ENCODE results near the gene DNAJC1.
A peak's percentile ranks its signal among the peaks of the same experiment; 100 is the strongest.
"Not testable (repeated sequence)": the region's sequence is repeated elsewhere in the genome, so short reads cannot be mapped to it uniquely, and the experiment has no call there.

DNAJC1 gene

GRCh38 chr10:22003177-22003963 lies at the start of gene DNAJC1:
Gene DNAJC1, minus strand, starts transcription at chr10:22003730. Its CDS starts 296 bp downstream, at chr10:22003434.
- peak; percentile 96 for DNase-seq (ENCODE audit: low spot score)

- no peak for DNase-seq (ENCODE audit: low spot score)
Measured at GRCh38 chr10:22053048-22053447, 49.5 kb upstream of the DNAJC1 start.

- DNase-seq (ENCODE audit: low spot score): no peak
Measured at GRCh38 chr10:22049635-22050034, 46.1 kb upstream of the DNAJC1 start.

- no peak for DNase-seq (ENCODE audit: low spot score)
Measured at GRCh38 chr10:22047812-22048211, 44.3 kb upstream of the DNAJC1 start.

- no peak for DNase-seq (ENCODE audit: low spot score)
Measured at GRCh38 chr10:22043327-22043633, 39.8 kb upstream of the DNAJC1 start.

GRCh38 chr10:22042557-22043326 lies 39.2 kb upstream of the DNAJC1 start:
- no peak for DNase-seq (ENCODE audit: low spot score)

- no peak for DNase-seq (ENCODE audit: low spot score)
Measured at GRCh38 chr10:22034333-22034732, 30.8 kb upstream of the DNAJC1 start.

GRCh38 chr10:22032268-22032667 lies 28.7 kb upstream of the DNAJC1 start:
- DNase-seq (ENCODE audit: low spot score): not testable (repeated sequence)

- DNase-seq (ENCODE audit: low spot score): no peak
Measured at GRCh38 chr10:22030421-22030820, 26.9 kb upstream of the DNAJC1 start.

- no peak for DNase-seq (ENCODE audit: low spot score)
Measured at GRCh38 chr10:22029445-22030236, 26.1 kb upstream of the DNAJC1 start.

- no peak for DNase-seq (ENCODE audit: low spot score)
Measured at GRCh38 chr10:22027364-22028238, 24.1 kb upstream of the DNAJC1 start.

- no peak for DNase-seq (ENCODE audit: low spot score)
Measured at GRCh38 chr10:22026287-22026686, 22.8 kb upstream of the DNAJC1 start.

- DNase-seq (ENCODE audit: low spot score): no peak
Measured at GRCh38 chr10:22023508-22023907, 20.0 kb upstream of the DNAJC1 start.

- DNase-seq (ENCODE audit: low spot score): no peak
Measured at GRCh38 chr10:22022257-22023032, 18.9 kb upstream of the DNAJC1 start.

- DNase-seq (ENCODE audit: low spot score): not testable (repeated sequence)
Measured at GRCh38 chr10:22021144-22021543, 17.6 kb upstream of the DNAJC1 start.

GRCh38 chr10:22017283-22018020 lies 13.9 kb upstream of the DNAJC1 start:
- no peak for DNase-seq (ENCODE audit: low spot score)

- no peak for DNase-seq (ENCODE audit: low spot score)
Measured at GRCh38 chr10:22016046-22016705, 12.6 kb upstream of the DNAJC1 start.

- DNase-seq (ENCODE audit: low spot score): peak; percentile 42
Measured at GRCh38 chr10:22010973-22011408, 7.5 kb upstream of the DNAJC1 start.

- DNase-seq (ENCODE audit: low spot score): no peak
Measured at GRCh38 chr10:22010539-22010938, 7.0 kb upstream of the DNAJC1 start.
